Fibroblast of peridontal ligament (primary cell): ENCODE measurements around the gene CDH4.

Source experiments
- DNase-seq: peaks from one replicate; pipeline ENCODE4 v3.0.0-alpha.2; 2010; ENCODE audit errors: extremely low read depth

CDH4 gene

DNA sequence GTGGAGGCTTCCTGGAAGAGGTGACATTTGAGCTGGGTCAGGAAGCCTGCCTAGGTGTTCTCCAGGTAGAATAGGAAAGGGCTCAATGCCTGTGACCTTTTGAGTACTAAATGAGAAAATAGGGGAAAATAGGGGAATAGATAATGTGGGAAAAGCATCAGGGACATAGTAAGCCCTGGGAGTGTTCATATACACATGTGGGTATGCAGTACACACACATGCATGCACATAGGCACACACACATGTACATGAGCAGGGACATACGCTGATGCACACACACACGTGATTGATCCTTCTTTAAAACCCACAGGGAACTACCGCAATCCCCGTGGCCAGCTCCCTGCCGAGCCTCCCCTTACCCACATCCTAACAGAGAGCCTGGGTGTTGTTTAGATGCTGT is 351.7 kb downstream of the CDH4 start:
- DNase-seq = no peak

DNA sequence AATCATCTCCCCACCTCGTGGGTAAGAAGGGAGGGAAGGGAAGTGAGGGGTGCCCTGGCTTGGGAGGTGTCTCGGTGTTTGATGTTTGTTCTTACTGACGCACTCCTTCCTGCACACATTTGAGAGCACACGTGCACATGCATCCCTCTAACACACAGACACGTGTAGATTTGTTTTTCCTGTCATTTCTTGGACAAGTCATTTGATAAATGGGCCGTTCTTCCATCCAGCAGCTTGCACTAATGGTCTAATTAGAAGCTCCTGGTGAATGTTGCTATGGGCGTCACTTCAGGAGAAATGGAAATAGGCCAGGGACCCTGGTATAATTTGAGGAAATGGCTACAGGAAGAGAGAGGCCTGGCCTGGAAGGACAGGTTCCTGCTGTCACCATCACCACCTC is 352.5 kb downstream of the CDH4 start:
- no peak for DNase-seq

DNA sequence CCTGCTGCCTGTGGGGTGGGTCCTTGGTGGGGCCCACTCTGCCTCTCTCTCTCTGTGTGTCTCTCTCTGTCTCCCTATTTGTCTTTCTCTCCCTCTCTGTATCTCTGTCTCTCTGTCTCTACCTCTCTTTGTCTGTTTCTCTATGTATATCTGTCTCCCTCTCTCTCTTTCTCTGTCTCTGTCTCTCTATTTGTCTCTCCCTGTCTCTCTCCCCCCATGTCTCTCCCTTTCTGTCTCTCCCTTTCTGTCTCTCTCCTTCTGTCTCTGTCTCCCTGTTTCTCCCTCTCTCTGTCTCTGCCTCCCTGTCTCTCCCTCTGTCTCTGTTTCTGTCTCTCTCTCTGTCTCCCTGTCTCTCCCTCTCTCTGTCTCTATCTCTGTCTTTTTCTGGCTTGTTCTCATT is 353.2 kb downstream of the CDH4 start:
- DNase-seq = no peak

DNA sequence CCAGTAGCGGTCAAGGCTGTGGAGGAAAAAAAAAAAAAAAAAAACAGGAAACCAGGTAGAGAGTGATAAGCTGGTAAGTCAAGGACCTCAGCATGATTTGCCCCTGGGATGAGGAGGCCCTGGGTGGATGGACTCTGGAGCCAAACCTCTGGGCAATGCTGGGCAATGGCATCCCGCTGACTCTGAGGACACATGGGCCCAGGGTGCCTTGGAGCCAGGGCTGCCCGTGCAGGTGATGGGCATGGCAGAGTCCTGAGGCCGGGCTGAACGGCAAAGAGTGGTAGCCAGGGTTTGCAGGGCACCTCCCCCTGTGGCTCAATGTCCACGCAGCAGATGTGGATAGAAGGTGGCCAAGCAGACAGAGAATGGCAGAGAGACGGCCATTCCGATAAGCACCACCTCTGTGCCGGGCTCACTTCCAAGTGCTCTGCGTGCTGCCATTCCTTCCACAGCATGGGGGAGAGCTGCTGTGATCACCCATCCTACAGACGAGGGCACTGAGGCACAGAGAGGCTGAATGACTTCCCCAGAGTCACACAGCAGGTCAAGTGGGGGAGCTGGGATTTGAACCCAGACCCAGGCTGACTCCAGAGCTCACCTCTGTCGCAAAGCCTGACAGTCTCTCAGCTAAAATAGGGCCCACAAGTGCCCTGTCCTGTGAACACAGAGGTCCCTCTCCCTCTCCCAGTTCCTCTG is 353.9 kb downstream of the CDH4 start:
- DNase-seq = no peak

DNA sequence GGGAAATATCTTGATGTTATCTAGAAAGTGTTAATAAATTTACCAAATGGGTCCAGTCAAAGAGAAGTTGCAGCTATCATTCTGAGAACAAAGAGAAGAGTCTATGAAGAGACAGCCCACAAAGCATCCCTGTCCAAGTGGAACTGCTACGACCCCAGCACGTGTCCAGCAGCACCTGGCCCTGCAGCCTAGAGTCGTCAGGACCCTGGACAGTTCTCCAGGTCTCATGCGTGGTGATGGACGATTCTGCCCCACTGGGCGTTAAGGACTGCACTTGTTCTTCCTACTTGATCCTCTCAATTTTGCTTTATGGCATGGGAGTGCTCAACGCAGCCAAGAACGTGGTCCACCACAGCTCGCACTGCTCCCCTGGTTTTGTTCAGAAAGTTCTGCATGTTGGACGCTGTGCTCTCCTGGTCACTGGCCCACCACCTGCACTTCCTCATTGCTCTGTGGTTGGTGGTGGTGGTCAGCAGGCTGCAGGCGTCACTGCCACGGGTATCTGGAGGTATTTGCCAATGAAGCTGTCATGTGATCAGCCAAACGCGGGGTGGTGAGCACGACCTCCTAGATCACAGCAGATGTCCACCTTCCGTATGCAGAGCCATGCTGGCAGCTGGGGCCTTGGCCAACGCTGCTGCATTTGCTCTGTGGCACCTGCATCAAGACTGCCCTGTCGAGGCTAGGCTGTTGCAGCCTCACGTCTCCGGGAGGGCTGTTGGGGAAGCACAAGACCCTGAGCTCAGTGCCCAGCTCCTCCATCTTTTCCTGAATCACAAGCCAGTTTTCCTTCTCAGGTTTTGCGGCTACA is 356.4 kb downstream of the CDH4 start:
- no peak for DNase-seq

DNA sequence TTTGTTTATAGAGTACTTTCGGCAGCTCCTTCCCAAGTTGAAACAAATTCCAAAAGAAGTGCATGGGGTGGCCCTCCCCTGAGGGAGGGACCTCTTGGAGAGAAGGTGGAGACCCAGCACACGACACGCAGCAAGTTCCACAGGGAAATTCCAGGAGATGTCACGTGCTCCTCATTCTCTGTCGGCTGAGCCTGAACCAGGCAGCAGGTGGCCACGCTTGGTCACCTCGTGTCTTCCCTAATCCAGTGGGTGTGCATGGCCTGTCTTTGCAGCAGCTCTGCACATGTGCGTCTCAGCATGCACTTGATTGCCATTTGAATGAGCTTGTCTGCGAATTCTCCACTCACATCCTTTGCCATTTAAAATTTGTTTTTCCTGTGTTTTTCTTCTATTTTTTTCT is 357.4 kb downstream of the CDH4 start:
- DNase-seq = no peak

DNA sequence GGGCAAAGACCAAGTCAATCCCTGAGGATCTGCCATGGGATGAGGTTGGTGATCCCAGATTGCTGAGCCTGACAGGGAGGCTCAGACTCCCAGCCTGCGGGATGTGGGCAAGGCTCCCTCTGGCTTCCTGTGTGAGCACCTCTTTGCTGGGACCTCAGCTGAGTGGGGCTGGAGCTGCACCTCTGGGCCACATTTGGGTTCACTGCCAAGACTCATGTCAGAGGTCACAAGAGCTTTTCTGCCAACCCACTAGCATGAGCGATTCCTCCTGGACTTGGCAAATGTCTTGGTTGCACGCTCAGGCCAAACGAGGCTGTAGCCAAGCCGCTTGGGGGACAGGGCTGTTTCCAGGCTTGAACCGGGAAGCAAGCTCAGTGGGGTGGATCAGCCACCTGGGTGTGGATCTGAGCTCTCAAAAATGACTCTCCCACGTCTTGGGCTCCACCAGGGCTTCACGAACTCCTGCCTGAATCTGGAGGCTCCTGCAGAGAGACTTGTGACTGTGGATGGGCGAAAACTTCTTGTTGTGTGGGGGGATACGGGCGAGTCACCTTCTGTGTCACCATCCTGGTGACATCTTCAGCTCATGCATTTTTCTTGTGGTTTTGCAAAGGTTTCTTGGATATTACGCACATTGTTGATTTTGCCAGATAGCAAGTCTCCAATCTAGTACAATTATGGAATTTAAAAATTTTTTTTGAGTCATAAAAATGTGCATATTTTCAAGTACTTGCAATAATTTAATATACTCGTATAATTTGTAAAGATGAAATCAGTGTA is 359.5 kb downstream of the CDH4 start:
- no peak for DNase-seq

DNA sequence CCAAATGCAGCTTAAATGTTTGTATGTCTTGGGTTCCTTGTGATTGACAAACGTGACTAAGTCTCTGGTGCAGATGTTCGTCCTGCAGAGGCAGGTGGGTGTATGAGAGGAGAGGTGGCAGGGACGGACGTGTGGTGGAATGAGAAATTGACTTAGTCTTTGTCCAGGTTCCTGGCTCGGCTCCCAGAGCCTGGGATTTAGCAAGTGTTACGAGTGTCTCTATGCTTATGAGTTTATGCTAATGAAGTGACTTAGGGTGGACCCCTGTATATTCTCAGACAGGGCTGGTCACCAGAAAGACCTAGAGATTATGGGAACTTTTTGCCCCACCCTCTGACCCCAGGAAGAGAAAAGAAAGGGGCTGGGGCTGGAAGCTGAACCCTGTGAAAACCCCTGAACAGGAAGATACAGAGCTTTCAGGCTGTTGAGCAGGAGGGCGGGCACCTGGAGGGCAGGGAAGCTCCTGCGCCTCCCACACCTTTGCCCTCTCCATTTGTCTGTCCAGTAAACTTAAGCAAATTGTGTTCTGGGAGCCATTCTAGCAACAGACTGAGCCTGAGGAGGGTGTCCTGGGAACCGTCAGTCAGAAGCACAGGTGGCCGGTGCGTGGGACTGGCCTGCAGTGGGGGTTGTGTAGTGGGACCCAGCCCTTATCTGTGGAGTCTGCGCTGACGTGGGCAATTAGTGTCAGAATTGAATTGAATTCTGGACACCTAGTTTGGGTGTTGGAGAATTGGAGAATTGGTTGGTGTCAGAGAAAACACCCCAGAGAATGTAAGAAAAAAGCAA is 362.1 kb downstream of the CDH4 start:
- DNase-seq = no peak

DNA sequence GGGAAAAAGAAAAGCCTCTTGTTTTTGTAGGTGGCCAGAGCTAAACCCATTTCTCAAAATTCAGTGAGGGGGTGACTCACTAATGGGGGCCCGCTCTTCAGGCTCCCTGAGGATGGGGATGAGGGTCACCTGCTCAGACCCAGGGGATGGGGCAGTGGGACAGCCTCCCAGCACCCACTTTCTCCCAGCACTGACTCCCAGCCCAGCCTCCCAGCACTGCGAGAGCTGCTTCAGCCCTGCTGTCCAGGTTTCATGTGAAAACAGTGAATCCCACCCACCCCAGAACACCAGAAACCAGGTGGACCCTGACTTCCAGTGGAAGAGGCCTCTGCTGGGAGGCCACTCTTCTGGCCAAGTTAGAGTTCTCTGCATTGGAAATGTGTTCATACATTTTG is 362.6 kb downstream of the CDH4 start:
- no peak for DNase-seq

DNA sequence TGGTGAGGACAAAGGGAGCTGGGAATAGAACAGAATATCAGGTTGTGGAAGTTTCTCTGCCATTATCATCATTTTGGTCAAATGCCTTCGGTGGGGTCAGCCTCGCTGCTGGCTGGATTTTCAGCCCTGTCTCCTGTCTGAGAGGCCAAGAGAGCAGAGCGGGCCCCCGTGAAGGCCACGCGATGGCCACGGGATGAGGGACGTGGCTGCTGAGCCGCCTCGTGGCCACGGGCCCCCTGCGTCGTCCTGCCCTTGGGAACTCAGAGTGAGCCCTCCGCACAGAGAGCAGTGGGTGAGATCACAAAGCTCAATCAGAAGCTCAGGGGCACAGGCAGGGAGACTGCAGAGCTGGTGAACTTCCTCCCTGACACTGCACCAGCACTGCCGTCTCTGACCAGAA is 363.7 kb downstream of the CDH4 start:
- DNase-seq = no peak

DNA sequence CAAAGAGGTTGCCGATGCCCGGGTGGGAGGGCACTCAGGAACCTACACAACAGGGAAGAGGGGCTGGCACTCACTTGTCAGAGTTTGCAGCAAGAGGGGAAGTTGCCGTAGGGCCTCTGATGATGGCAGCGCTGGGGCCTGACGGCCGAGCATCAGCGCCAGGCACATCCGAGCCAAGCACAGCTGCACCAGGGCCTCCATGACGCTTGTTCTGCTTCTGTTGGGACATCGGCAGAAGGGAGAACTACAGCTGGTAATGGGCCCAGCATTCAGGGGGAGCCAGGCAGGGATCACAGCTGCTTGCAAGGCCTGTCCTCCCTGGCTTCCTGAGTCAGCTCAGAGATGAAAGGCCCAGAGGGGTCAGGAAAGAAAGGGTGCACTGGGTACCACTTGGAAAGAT is 367.7 kb downstream of the CDH4 start:
- DNase-seq = no peak

DNA sequence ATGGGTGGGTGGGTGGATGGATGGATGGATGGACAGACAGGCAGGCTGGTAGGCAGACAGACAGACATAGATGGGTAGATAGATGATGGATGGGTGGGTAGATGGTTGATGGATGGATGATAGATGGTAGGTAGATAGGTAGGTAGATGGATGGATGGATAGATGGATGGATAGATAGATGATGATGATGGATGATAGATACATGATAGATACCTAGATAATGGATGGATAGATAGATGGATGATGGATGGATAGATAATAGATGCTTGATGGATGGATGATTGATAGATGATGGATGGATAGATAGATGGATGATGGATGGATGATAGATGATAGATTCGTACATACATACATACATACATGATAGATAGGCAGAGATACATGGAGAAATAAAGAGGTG is 368.1 kb downstream of the CDH4 start:
- DNase-seq = no peak

DNA sequence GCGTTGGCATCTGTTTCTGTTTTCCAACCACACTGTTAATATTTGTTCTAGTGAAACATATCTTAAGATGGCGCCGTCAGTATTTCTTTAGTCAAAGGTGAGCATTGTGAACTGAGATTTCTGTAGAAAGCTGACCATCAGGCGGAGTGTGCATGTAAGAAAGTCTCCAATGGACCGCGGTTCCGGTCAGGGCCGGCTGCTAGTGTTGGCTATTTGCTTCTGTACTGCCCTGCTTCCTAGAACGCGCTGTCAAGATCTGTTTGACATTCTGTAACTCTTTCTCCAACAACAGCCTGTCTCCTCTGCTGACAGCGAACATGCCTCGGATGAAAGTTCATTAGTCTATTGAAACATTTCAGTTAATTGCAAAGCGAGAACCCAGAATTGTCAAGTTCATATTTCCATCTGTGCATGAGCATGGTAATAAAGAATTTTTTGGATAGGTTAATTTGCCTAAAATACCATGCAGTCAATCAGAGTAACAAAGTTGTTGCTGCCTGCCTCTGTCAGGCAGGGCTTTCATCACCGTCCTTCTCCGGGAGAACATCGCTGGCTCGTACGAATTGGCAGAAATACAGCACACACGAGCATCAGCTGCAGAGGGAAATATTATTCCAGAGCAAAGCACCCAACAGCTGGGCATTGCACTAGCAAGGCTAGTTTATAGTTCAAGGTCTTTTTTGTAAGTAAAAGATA is 369.1 kb downstream of the CDH4 start:
- no peak for DNase-seq

DNA sequence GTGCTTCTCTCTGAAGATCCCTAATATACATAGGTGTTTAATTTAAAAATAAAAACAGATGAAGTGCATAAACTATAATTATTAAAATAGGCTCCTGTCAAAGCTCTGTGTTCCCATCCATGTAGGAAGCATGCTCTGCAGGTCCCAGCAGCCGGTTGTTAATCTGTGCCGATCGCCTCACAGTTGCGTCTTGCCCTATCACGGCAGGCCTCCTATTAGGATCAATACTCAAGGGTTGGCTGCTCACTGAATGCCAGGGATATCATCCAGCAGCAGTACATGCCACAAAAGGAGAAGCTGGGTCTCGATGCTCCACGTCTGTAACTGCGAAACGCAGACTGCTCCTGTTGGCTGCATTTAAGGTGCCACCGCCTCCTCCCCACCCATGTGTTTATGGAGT is 369.8 kb downstream of the CDH4 start:
- DNase-seq = no peak

DNA sequence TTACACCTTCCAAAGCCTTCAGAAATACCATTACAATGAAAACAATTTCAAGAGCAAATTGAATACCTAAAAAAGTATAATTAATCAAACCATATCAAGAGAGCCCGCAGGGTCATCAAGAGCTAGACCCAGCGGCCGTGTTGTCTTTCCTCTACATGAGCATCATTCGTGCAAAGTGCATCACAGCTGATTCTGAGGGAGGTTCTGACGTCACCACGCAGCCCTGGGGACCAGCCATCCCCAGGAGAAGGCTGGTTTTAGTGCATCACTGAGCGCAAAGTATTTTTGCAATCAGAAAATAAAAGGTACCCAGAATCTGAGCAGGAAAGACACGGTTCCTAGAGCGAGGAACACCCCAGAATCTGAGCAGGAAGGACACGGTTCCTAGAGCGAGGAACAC is 371.4 kb downstream of the CDH4 start:
- no peak for DNase-seq

DNA sequence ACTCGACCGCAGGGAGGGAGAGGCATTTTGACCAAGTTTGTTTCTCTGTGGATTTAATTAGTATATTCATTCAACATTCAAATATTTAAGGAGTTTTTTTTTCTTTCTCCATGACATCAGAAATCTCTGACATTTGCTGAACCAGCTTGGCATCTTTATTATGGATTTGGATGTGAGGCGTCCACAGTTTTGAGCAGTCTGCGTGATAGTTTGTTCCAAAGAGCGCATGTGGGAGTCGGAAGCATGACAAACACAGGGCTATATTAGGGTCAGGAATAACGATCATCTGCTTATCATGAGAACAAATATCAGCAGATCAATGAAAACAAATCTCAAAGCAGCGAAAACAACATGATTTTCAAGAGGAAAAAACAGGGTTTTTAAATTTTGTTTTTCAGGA is 373.2 kb downstream of the CDH4 start:
- DNase-seq = no peak

DNA sequence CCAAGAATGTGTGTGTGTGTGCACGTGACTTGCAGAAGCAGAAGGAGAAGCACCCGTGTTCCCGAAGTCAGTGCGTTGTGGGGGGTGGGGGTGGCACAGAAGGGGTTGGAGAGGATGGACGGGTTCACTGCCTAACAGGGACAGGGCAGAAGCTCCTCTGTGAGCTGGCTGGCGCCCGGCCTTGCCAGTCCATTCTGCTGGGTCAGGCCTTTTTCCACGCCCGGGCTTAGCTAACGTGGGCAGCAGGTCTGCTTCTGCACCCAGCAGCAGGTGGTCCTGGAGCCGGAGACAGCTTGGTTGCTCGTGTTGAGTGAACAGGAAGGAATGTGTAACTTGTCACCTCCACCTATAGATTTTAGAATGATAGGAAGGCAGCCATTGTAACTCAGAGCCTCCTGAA is 374.4 kb downstream of the CDH4 start:
- DNase-seq = no peak

DNA sequence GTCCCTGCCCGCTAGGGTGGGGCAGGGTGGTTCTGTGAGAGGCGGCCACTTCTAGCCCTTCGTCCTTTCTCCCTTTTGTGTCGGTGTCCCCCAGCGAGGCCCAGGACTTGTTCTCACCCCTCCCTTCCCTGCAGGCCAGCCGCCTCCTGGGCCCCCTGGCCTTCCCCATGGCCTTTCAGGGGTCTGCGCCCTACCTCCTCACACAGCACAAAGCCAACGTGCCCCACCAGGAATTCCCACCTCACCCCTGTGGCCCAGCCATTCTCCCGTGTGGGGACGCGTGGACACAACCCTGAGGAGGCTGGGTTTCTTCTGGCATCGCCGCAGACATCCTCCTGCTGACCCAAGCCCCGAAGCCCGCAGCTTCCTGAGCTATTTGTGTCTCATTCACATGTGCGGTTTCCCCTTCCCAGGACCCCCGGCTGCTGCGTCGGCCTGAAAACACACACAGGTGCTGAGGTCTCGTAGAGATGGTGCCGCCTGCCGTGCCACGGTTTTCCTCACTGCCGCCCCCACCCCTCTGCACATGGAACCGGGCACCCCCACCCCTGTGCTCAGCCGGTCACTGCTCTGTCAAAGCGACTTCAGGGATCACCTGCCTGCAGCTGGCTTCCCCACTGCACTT is 375.8 kb downstream of the CDH4 start:
- DNase-seq = no peak

DNA sequence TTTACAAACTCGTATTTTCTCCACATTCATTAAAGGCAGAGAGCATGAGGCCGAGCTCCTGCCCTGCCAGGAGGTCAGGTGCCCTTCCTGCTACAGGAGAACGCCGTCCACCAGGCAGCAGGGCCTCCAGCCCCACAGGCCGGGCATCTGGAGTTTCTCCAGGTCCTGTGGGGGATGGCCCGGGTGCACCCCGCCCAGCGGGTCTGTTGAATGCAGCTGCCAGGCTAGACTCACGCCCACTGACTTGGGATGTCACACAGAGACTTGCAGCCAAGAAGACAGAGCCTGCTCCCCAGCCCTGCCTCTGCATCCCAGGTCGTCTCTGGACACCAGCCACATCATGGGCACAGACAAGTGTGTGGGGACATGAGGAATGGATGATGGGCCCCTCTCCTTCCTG is 376.4 kb downstream of the CDH4 start:
- no peak for DNase-seq

DNA sequence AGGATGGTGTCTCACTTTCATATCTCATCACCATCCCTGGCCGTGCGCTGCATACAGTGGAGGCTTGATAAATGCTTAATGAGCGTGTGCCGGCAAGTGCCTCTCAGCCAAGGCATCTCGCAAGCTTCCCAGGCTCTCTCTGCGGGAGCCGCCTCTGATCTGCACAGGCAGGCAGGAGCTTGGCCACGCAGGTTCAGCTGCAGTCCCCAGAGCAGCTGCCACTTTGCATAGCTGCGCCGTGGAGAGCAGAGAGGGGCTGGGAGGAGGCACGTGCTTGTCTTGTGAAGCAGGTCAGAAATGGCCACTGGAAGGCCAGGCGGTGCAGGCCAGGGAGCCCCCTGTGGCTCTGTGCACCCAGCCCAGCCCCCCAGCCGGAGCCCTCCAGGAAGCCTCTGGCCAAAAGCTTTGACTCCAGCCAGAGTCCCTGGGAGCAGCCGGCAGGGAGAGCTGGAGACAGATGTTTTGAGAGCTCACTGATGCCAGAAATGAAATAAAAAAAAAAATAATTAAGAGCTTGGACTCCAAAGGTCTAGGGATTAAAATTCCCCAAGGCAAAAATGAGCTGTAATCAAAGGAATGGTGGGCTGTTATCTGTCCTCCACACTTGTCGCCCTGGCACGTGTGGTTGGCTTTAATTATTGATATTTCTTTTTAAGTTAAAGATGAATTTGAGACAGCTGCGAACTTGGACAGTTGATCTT is 377.0 kb downstream of the CDH4 start:
- no peak for DNase-seq
